ENCODE measurements around the gene F13A1.

Gene F13A1

DNA sequence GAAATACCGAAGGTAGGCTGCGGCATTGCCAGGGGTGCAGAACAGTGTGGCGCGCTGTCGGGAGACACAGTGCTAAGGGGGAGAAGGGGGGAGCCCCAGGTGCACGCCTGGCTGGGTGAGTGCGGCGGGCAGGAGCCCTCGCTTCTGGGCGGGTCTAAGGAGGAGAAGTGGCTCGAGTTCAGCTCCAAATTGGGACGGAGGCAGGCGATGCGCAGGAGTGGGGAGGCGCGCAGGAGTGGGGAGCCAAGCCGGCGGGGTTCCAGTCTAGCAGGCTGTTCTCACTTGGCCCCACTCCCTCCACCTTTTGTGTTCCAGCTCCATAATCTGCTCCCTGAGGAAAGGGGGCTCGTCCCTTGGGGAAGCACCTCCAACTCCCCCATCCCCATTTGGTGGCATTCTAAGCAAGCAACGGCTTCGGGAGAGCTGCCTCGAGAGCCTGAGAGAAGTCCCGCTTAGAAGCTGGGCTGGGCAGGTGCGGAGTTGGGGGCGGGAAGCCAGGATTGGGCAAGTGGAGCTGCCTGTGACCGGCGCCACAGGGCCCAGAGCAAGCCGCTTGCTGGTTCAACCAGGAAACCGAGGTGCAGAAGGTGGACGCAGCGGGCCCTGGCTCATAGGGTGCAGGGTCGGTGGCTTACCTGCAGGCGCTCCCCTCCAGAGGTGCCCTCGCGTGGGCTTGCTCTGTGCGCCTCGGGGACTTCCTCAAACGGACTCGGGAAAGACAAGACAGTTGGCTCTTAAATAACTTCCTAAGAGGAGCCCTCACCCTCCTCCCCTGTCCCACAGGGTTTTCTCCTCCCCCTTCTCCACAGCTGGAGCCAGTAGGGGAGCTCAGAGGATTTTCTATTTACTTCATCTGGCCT is at the start of gene F13A1:
F13A1 (minus strand) TSS at position 711 of the 860 bp plus-strand sequence. CDS start 1,998 bp downstream, outside the sequence.
- in situ Hi-C loops (cut with HindIII; ENCODE audit: low pct_unique_long_range_greater_than_20kb, low sequenced_read_pairs) = no loop called here
- no peak for DNase-seq (ENCODE audit: low read depth in 1 of 2, low spot score in 1 of 2)
- TF ChIP-seq JUND (IDR thresholded peaks at IDR 0.05; ENCODE audit: low read depth) = no peak

- TF ChIP-seq JUND (IDR thresholded peaks at IDR 0.05; ENCODE audit: low read depth) = no peak
- no peak for DNase-seq (ENCODE audit: low read depth in 1 of 2, low spot score in 1 of 2)
- in situ Hi-C loops (cut with HindIII; ENCODE audit: low pct_unique_long_range_greater_than_20kb, low sequenced_read_pairs) = no loop called here
These were observed 48.2 kb upstream of the F13A1 start for GRCh38 chr6:6368684-6369052.

- in situ Hi-C loops (cut with HindIII; ENCODE audit: low pct_unique_long_range_greater_than_20kb, low sequenced_read_pairs) = no loop called here
- TF ChIP-seq JUND (IDR thresholded peaks at IDR 0.05; ENCODE audit: low read depth) = no peak
- no peak for DNase-seq (ENCODE audit: low read depth in 1 of 2, low spot score in 1 of 2)
These were observed 47.7 kb upstream of the F13A1 start for GRCh38 chr6:6368040-6368683.

- in situ Hi-C loops (cut with HindIII; ENCODE audit: low pct_unique_long_range_greater_than_20kb, low sequenced_read_pairs) = no loop called here
- DNase-seq (ENCODE audit: low read depth in 1 of 2, low spot score in 1 of 2) = no peak
- TF ChIP-seq JUND (IDR thresholded peaks at IDR 0.05; ENCODE audit: low read depth) = no peak
These were observed 46.3 kb upstream of the F13A1 start for GRCh38 chr6:6366803-6367202.

DNA sequence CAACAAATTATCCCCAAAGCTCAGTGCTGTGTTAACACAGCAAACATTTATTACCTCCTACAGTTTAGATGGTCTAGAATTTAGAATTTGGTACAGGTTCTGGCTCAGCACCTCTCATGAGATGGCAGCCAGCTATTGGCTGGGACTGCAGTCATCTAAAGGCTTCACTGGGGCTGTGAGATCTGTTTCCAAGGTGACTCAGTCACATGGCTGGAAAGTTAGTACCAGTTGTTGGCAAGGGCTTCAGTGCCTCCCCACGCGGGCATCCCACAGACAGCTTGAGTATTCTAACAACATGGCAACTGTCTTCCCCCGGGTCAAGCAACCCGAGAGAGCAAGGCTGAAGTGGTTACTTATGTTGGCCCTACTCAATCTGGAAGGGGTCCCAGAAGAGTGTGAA is 44.8 kb upstream of the F13A1 start:
- in situ Hi-C loops (cut with HindIII; ENCODE audit: low pct_unique_long_range_greater_than_20kb, low sequenced_read_pairs) = no loop called here
- TF ChIP-seq JUND (IDR thresholded peaks at IDR 0.05; ENCODE audit: low read depth) = no peak
- DNase-seq (ENCODE audit: low read depth in 1 of 2, low spot score in 1 of 2) = no peak

DNA sequence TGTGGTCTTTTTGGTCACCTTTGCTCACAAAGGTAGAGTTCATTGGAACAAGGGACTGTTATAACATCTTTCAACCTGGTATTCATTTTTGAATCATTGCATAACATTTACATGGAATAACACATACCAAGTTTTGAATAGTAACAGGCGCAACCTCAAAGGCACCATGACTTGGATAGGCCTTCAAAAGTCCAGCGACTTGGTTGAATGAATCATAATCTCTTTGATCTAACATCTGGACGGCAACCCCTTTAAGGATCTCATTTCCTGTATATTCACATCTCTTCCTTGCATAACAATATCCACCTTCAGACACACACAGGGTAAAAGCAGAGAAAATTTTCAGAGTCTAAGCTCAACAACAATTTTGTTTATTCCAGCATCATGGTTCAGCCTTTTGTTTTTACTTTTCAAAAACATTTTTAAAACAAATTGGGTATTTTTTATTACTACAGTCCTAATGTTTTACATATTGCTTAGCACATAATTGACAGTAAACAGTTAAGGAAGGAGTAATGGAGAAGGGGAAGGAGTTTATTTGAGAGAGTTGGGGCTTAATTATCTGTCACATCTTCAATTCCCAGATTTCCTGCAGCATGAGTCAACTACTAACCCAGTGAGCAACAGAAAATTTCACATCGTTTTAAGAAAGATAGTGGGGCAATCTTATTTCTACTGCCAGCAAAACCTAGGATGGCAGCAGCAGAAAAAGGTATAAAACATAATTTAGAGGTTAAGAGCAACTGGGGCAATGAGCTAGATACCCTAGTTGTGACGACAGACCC is 41.8 kb upstream of the F13A1 start:
- no peak for DNase-seq (ENCODE audit: low read depth in 1 of 2, low spot score in 1 of 2)
- in situ Hi-C loops (cut with HindIII; ENCODE audit: low pct_unique_long_range_greater_than_20kb, low sequenced_read_pairs) = no loop called here
- TF ChIP-seq JUND (IDR thresholded peaks at IDR 0.05; ENCODE audit: low read depth) = no peak

- TF ChIP-seq JUND (IDR thresholded peaks at IDR 0.05; ENCODE audit: low read depth) = no peak
- in situ Hi-C loops (cut with HindIII; ENCODE audit: low pct_unique_long_range_greater_than_20kb, low sequenced_read_pairs) = no loop called here
- DNase-seq (ENCODE audit: low read depth in 1 of 2, low spot score in 1 of 2) = no peak
These were observed 37.1 kb upstream of the F13A1 start for GRCh38 chr6:6357530-6357929.

- DNase-seq (ENCODE audit: low read depth in 1 of 2, low spot score in 1 of 2) = no peak
- in situ Hi-C loops (cut with HindIII; ENCODE audit: low pct_unique_long_range_greater_than_20kb, low sequenced_read_pairs) = no loop called here
These were observed 36.6 kb upstream of the F13A1 start for GRCh38 chr6:6357032-6357431.

DNA sequence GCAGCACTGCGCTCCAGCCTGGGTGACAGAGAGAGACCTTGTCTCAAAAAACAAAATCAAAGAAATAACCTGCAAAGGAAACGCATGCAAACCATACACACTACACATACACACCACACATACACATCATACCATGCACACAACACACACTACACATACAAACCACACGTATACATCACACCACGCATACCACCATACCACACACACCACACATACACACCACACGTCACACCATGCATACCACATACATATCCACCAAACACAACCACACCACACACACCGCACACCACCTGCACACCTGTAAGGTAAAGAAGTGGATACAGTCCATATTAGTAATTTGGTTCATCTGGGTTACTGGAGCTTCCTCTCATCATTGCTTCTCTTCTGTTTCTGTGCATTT is 32.3 kb upstream of the F13A1 start:
- no peak for TF ChIP-seq JUND (IDR thresholded peaks at IDR 0.05; ENCODE audit: low read depth)

More at GRCh38 chr6:6357032-6357431, 36.6 kb upstream of the F13A1 start:
- no peak for TF ChIP-seq JUND (IDR thresholded peaks at IDR 0.05; ENCODE audit: low read depth)

DNA sequence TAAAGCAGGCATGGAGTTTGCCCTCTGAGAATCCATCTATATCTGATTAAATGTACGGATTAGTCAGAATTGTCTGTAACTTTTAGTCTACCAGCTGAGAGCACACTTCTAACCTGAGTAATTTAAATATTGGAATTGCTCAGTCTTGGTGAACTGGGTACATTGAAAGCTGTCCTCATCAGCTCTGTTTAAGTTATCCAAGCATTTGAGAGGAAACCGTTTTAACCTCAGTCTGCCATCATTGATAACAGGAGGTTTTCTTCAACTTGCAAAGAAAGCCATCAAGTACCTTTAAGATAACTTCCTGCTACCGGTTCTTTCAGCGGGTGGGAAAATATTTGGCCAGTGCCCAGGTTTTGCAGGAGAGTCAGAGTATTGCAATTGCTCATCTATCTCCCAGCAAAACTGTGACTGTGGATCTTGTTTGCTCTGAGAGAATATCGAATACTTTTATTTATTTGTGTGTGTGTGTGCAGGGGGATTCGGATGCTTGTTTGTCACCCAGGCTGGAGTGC is 31.1 kb upstream of the F13A1 start:
- in situ Hi-C loops (cut with HindIII; ENCODE audit: low pct_unique_long_range_greater_than_20kb, low sequenced_read_pairs) = no loop called here
- DNase-seq (ENCODE audit: low read depth in 1 of 2, low spot score in 1 of 2) = no peak
- no peak for TF ChIP-seq JUND (IDR thresholded peaks at IDR 0.05; ENCODE audit: low read depth)

More for the DNA sequence above, 32.3 kb upstream of the F13A1 start:
- in situ Hi-C loops (cut with HindIII; ENCODE audit: low pct_unique_long_range_greater_than_20kb, low sequenced_read_pairs) = no loop called here
- DNase-seq (ENCODE audit: low read depth in 1 of 2, low spot score in 1 of 2) = no peak

DNA sequence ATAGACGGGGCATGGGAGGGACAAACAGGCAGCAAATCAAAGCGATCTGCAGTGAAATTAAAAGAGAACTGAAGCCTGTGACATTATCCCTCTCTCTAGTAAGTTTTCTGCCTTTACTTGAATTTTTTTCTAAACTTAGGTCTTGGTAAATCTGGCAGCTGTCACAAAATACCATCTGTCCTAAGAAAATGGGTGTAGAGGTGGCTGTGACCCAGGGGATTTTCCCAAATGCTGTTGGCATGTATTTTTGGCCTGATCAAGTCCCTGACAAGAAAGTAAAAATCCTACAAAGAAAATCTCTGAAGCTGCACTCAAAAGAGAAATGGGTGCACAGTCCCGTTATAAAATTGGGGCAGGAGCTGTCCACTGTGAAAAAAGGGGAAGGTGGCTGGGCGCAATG is 30.2 kb upstream of the F13A1 start:
- TF ChIP-seq JUND (IDR thresholded peaks at IDR 0.05; ENCODE audit: low read depth) = no peak
- in situ Hi-C loops (cut with HindIII; ENCODE audit: low pct_unique_long_range_greater_than_20kb, low sequenced_read_pairs) = no loop called here
- DNase-seq (ENCODE audit: low read depth in 1 of 2, low spot score in 1 of 2) = no peak

- no peak for TF ChIP-seq JUND (IDR thresholded peaks at IDR 0.05; ENCODE audit: low read depth)
- DNase-seq (ENCODE audit: low read depth in 1 of 2, low spot score in 1 of 2) = no peak
- in situ Hi-C loops (cut with HindIII; ENCODE audit: low pct_unique_long_range_greater_than_20kb, low sequenced_read_pairs) = no loop called here
These were observed 27.8 kb upstream of the F13A1 start for GRCh38 chr6:6348256-6348655.
